DND-41 (cell line): ENCODE results near the gene PTPRG.

Experiments used
- CTCF ChIP-seq: IDR thresholded peaks from 2 replicates; pipeline ENCODE4 v1.5.1; 2012; ENCODE audit warnings: borderline replicate concordance, low read length, moderate library complexity, mild to moderate bottlenecking; ENCODE audit not compliant: poor library complexity, severe bottlenecking; ENCODE audit errors: extremely low read depth
- EZH2 ChIP-seq: IDR thresholded peaks from 3 replicates; pipeline ENCODE4 v1.6.1; 2012; ENCODE audit warnings: borderline replicate concordance, low read depth, mild to moderate bottlenecking, moderate library complexity, low read length, inconsistent platforms; ENCODE audit not compliant: severe bottlenecking

DNA sequence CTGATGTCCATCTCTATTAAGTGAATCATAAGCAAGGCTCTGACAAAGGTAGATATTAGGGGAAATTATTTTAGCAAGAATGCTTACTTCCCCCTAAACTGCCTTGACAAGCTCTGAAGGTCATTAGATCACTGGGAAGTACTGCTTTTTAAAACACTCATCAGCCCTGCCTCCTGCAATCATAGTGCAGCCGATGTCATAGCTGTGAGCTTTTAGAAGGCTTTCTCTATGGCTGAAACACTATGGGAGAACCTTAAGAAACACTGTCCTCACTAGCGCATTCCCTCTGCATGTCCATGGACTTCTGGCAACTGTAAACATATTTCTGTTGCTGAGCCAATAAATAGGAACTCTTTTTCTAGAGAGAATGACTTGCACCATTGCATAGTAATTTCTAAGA lies 38.7 kb upstream of the PTPRG start:
- TF ChIP-seq CTCF, result no peak
- no peak for TF ChIP-seq EZH2
